Activated T-cell treated with anti-CD3 and anti-CD28 coated beads for 48 hours (primary cell): ENCODE data around the gene ASCL2.

Experiments used
- DNase-seq: peaks from one replicate; pipeline ENCODE4 v3.0.0-alpha.2; 2020; ENCODE audit warnings: low read depth

Gene ASCL2

GRCh38 chr11:2271327-2272227 lies 1.2 kb upstream of the ASCL2 start:
- DNase-seq: no peak

- DNase-seq: peak; percentile 37
These were observed 614 bp upstream of the ASCL2 start for GRCh38 chr11:2271077-2271326.

GRCh38 chr11:2269601-2270321 lies 627 bp downstream of the ASCL2 start:
- peak; percentile 51 for DNase-seq

- DNase-seq: peak; percentile 85
These were observed 1.4 kb downstream of the ASCL2 start for GRCh38 chr11:2268729-2269600.

- DNase-seq: no peak
These were observed 2.3 kb downstream of the ASCL2 start for GRCh38 chr11:2267851-2268728.

GRCh38 chr11:2267306-2267850 lies 3.0 kb downstream of the ASCL2 start:
- DNase-seq: no peak

GRCh38 chr11:2266586-2267305 lies 3.6 kb downstream of the ASCL2 start:
- DNase-seq: no peak

GRCh38 chr11:2265854-2266585 lies 4.4 kb downstream of the ASCL2 start:
- no peak for DNase-seq

GRCh38 chr11:2265396-2265795 lies 5.0 kb downstream of the ASCL2 start:
- peak; percentile 23 for DNase-seq

- no peak for DNase-seq
These were observed 5.9 kb downstream of the ASCL2 start for GRCh38 chr11:2264366-2265053.

GRCh38 chr11:2263724-2264360 lies 6.5 kb downstream of the ASCL2 start:
- no peak for DNase-seq

GRCh38 chr11:2263071-2263565 lies 7.3 kb downstream of the ASCL2 start:
- no peak for DNase-seq

- DNase-seq: no peak
These were observed 7.9 kb downstream of the ASCL2 start for GRCh38 chr11:2262301-2263070.

- no peak for DNase-seq
These were observed 8.8 kb downstream of the ASCL2 start for GRCh38 chr11:2261436-2262230.

GRCh38 chr11:2260491-2261364 lies 9.7 kb downstream of the ASCL2 start:
- DNase-seq: no peak

- no peak for DNase-seq
These were observed 10.4 kb downstream of the ASCL2 start for GRCh38 chr11:2259897-2260451.
